HG03159 (cell line): Measurements from ENCODE around the gene SRGAP2B.
"Not testable (repeated sequence)": the region's sequence is repeated elsewhere in the genome, so short reads cannot be mapped to it uniquely, and the experiment has no call there.

ENCODE experiments used
- ATAC-seq: cut with Tn5 transposase; IDR thresholded peaks from one replicate; pipeline ENCODE4 v1.9.1; 2021; ENCODE audit warnings: mild to moderate bottlenecking, moderate library complexity; ENCODE audit not compliant: unreplicated experiment

The SRGAP2B gene

DNA sequence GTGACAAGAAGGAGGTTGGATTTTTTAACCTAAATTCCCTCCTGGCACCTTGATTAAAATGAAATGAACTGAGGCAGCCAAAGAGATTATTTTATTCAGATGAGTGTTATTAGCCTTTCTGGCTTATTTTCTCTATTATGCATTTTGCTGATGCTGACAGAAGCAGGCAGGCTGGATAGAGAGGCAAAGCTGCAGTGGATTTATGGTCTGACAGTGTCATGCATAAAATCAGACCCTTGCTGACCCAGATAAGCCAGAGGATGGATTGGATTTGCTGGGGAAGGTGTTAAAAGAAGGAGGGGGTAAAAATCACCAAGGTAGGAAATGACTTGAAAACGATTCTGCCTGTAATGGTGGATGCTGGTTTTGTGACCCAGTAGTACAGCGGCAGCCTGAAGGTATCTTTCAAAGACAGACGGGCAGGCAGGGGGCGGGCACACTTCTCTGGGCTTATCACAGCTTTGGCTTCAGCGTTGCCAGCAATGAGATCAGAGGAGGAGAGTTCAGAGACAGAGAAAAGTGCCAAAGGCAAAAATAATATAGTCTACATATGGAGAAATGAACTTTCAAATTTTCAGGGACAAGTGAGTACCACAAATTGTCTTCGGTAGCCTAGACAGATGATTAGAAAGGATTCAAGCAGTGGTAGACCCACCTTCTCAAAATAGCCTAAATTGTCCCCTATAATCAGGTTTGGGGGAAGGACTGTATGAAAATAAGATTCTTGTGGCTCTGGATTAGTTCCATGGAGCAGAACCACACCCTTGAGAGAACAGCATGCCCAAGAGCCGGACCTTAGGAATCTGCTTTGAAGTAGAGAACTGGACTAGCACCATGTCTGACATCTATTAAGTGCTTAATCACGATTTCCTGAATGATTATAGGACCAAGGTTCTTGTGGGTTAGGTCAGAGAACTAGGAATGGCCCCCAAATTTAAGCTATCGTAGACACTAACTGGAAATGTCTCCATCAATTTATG is 133.2 kb downstream of the SRGAP2B start:
- not testable (repeated sequence) for ATAC-seq

DNA sequence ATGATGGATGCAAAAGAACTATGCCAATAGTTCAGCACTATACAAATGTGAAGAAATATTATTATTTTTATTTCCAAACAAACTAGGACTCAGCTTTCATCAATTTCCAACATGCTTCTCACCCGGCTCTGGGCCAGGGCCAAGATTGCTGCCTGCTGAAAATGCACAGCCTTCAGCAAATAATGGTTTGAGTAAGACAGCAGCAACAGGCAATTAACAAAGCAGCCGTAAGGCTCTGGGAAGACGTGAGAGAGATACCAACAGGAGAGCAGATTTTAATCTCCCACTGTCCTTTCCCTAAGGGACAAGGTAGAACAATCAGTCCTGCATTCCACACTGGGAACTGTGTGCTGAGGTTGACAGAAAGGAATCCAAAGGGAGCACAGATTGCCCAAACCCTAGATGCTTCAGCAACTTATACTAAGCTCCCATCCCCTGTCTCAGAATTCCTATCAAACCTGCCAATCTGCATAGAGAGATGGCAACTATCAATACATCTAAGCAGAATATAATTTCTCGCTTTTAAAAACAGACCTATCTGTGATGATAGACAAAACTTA is 134.1 kb downstream of the SRGAP2B start:
- not testable (repeated sequence) for ATAC-seq

DNA sequence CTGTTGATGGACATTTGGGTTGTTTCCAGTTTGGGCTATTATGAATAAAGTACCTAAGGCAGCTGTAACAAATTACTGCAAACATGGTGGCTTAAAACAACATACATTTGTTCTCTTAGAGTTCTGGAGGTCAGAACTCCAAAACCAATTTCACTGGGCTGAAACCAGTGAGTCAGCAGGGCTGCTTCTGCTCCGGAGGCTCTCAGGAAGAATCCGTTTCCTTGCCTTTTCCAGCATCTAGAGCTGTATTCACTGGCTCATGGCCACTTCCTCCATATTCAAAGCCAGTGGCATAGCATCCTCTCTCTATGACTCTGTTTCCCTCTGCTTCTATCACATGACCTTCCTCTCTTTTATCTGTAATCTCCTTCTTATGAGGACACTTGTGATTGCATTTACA is 146.7 kb downstream of the SRGAP2B start:
- not testable (repeated sequence) for ATAC-seq

DNA sequence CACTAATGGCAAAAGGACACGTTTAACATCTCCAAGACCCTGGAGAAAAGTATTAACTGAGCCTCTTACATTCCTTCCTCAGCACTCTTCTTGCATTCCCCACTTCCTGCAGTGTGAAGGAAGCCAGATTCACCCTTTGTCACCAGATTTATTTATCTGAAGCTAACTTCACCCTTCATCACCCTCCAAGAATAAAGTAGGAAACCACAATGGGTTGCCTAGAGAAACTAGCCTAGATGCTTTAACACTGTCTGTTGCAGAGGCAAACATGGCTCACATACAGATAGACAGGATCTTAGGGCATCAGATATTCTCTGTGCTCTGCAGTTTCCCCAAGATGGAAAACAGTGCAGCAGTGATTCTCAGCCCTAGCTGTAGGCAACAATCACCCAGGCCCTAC is 147.6 kb downstream of the SRGAP2B start:
- not testable (repeated sequence) for ATAC-seq

DNA sequence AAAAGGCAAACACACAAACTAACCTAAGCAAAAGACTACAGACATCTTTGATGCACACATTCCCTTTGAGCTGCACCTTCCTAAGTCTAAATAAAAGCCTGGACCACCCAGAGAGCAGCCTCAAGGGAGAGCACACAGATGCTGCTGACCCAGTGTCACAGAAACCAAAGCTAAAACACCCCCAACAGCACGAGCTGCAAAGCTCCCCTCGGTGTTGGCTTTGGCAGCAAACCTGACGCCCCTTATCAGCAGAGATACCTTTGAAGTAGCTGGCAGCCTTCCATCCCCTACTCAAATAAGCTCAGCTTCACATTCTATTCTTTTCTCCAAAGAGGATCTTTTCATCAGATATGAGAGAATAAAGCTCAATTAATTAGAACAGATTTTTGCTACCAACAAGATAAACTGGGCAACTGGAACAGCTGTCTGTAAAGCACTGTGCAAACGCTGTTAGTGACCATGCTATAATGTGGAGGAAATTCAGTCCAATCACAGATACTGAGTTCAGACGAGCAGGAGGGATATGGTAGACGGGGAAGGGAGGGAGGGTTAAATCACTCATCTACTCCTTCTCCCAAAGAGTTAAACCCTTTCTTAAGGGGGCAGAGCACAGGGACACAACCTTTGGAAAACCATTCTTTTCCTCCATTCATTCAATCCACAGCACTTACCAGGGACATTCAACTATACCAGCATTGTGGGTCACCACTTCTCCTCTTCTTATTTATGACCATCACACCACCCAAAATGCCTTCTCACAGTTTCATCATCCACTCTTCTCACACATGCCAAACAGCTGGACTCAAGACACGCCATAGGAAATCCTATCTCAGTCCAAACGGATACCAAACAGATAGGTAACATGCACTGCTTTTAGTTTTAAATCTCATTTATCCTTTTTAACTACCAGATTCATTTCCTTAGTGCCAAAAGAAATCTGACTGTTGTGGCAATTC is 148.3 kb downstream of the SRGAP2B start:
- ATAC-seq: not testable (repeated sequence)

DNA sequence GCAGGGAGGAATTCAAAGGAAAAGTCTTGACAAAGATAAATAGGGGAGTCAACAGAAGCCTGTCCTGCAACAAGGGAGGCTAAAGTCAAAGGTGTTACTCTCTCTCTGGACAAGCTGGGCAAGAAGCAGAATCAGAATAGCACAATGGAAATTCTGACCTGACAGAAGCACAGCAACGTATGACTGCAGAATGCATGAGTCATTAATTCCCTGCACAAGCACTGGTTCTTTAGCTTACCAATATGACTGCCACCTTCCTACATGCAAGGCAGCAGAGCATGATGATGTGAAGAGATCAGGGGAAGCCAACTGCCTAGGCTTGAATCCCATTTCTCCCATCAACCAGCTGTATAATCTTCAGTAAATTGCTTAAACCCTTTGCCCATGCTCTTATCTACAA is 153.4 kb downstream of the SRGAP2B start:
- not testable (repeated sequence) for ATAC-seq

DNA sequence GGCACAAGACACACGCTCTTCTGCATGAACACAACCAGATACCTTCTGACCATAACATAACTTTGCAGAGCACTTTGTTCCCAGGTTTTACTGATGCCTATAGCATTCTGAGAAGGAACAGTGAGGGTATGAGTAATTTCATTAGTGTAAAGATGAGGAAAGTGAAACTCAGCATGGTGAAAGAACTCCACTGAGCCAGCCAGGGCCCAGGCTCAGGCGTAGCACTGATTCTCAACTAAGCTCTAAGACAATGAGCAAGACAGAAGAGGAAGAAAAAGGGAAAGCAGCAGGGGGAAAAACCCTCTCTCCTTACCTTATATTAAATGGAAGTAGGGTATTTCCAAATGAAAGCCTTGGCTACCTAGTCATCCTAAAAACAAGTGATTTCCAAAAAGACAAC is 155.1 kb downstream of the SRGAP2B start:
- ATAC-seq: peak; percentile 63

DNA sequence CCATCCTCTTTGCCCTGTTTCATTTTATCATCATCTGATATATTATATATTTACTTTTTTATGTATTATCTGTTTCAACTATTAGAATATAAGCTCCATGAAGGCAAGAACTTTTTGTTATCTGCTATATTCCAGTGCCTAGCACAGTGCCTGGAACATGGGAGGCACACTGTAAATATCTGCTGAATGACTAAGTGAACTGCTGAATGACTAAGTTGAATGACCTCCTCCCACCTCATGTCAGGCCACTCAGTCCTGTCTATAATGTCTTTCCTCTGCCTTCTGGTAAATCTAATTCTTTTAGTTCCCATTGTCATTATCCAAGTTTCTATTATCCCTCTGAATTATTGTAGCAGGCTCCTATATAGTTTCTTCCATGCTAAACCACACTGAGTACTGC is 156.5 kb downstream of the SRGAP2B start:
- ATAC-seq: not testable (repeated sequence)

DNA sequence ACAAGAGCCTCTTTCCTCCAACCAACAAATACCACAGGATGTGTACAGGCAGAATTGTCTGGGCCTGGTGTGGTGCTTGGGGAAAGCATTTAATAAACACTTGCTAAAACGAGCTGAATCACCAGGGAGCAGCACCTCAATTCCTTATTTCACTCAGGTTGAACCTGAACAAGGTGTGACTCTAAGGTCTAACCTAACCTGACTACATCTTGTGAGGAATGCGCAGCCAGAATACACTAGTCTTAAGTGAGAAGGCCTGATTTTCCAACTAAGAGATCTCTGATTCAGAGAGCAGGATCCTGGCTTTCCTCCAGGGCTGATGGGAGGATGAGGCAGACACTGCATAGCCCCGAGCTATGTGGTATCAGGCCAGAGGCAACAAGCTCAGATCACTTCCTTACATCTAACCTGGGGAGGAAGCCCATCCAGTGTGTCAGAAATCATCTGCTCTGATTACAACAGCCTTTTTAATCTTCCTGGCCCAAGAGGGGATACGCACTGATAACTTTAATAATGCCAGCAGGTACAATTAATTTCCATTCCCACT is 158.9 kb downstream of the SRGAP2B start:
- not testable (repeated sequence) for ATAC-seq

DNA sequence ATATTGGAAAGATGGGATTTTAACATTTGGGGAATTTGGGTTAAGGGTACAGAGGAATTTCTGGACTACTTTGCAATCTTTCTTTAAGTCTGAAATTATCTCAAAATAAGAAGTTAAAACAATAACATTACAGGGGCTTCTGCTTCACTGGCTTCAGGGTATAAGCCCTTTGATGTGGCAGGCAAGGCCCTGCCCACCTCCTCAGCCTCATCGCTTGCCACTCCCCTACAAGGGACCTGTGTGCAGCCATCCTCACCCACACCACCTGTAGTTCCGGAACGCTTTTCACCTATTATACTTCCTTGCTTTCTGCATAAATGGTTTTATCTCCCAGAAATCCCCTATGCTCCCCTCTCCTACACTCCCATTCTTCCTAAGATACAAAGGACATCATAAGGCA is 159.8 kb downstream of the SRGAP2B start:
- not testable (repeated sequence) for ATAC-seq

DNA sequence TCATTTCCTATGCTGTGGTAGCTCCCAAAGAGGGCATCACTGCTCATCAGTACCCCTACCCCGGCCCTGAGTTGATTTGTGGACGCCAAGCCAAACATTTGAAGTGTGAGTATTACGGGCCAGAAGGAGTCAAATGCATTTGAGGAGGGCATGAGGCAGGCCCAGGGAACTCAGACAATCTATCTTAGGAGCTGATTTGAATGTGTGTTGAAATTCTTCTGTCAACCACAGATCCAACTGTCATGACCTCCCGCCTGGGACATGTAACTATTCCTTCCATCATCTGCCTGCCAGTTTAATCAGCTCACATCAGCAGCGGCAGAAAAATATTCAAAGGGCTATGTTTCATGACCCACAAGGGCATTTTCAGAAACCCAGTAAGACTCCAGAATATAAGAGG is 162.1 kb downstream of the SRGAP2B start:
- ATAC-seq: not testable (repeated sequence)

DNA sequence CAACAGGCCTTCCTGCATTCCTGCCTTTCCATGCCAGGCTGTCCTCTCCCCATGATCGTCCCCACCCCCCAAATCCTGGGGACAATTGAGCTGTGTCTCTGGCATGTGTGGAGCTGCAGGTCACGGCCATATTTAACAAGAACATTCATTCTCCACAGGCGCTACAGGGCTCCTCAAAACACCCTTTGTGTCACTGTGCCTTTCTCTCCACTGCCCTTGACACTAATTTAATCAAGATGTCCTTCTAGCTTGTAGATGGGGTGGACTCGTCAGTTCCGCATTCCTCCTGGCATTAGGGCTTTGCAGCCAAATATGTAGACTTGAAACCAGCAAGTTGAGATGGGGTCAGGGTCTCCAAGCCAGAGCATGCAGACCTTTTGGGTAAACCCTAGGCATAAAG is 163.0 kb downstream of the SRGAP2B start:
- not testable (repeated sequence) for ATAC-seq

DNA sequence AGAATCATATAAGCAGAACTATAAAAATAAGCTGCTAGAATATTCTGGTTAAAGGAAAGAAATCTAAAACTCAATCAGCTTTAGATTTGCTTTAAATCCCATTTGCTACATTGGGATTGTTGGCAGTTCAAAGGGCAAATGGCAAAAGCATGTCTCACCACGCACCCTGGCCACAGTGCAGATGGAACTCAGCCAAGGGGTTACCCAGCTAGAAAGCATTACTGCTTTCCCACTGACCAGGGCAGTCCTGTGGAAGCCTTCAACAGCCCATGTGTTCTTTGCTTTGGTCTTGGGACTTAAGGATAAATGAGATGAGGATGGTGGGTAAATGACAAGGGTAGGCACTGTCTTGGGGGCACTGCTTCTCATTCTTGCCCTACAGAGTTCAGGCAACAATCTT is 163.6 kb downstream of the SRGAP2B start:
- ATAC-seq: not testable (repeated sequence)

DNA sequence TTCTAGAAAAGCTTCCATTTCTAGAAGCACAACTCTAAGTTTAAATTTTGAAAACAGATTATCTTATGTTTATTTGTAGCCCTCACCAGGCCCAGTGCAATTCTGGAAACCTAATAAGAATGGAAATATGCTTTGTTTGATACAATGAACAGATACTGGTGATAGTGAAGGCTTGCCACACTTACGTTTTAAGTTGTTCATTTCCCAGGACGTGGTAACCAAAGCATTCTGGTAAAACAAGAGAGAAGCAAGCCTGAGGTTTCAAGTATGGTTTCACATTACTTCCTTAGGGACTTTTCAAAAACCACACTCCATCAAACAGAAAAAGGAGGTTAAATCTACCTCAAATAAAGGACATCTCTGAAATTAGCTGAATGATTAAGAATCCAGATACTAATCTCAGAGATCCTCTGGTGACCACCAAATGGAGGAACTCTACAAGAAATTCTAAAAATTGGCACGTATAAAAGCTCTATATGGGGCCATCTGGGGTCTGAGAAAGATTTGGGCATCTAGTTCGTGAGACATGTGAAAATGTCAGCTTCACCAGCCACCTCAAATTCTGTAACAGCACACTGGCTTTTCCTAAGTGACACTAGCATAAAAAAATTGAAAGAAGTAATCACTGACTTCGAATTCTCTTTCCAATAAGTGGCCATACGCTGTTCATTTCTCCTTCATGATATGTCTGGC is 164.9 kb downstream of the SRGAP2B start:
- not testable (repeated sequence) for ATAC-seq

DNA sequence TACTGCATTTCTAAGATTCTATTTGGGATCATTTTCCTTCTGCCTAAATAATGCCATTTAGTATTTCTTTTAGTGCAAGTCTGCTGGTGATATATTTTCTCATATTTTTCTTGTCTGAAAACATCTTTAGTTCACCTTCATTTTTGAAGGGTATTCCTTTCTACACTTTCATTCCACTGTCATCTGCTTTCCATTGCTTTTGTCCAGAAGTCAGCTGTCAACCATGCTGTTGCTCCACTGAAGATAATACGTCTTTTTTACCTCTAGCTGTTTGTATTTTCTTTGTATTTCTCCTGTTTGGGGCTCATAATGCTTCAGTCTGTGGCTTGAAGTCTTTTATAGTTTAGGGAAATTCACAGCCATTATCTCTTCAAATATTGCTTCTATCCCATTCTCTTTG is 167.8 kb downstream of the SRGAP2B start:
- ATAC-seq: not testable (repeated sequence)

DNA sequence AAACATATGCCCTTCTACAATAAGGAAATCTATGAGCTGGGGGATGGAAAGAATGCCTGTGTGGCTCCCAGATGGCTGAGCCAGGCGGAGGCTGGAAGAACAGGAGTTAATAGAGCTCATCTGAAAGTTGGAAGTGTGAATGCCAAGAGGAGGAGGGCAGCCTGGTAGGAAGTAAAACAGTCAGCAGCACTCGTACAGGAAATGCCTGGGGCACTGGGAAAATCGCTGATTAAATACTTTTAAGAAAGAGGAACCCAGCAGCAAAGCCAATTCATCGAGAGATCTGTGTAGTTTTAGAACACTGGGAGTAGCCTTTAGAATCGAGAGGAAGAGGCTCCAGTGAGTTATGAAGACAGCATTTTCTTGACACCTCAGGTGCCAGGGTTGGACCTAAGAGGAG is 171.5 kb downstream of the SRGAP2B start:
- ATAC-seq: not testable (repeated sequence)

DNA sequence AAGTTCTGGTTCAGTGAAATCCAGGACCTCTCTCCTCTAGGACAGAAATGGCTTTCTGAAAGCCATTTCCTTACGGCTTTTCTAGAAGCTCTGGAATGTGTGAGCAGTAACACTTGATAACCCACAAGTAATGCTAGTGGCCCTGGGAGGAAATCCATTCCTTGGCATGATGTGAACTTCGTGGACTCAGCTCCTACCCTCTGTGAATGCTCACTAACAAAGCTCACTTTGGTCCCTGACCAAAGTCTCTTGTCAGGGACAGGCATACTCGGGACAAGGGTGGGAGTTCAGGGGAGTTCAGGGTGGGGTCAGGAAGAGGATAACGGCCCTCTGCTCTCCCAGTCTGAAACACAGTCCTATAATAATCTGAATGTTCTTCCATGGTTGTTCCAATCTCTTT is 172.3 kb downstream of the SRGAP2B start:
- ATAC-seq: not testable (repeated sequence)

DNA sequence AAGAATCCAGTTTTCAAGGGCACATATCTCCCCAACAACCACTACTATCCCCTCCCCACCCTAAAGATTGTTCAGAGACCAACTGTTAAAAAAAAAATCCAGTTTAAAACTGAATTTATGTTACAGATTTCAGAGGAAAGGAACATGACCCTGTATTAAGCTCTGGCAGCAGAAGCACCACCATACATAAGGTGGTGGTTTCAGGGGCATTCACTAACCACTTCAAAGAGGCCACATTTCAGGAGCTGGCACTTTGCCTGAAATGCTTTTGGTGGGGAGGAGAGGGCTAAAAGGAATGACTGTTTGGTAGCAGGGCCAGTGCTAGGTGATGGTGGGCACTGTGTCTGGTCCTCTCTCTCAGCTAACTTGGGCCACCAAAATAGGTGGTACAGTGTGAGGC is 176.0 kb downstream of the SRGAP2B start:
- not testable (repeated sequence) for ATAC-seq

DNA sequence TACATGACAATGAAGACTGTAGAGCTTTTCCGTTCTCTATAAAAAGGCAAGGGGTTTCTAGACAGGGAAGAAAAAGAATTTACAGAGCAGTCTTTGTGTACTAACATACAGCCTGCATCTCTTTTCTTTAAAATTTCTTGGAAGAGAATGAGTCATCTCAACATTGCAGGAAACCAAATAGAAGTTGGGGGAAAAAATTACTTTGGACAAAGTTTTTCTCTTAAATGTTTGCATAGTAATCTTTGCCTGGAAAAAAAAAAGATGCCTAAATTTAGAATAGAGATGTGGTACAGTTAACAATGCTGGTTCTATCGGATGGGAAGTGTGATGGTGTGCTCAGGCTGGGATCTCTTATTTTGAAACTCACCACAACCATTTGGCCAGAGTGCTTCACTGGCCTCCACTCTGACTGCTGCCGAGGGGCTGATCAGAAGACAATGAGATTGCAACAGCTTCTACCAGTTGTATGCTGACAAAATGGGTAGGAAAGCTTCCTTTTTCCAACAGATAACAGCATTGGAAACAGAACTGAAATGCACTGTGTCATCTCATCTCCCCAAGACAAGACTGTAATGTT is 177.0 kb downstream of the SRGAP2B start:
- ATAC-seq: not testable (repeated sequence)
